ENCODE data around the gene IDH2.

- TF ChIP-seq POLR2A (IDR thresholded peaks at IDR 0.05; ENCODE audit: low read depth, low read length) (no peak), EZH2 (IDR thresholded peaks at IDR 0.05; ENCODE audit: borderline replicate concordance, low read depth, low read length, severe bottlenecking) (no peak), POLR2AphosphoS5 (IDR thresholded peaks at IDR 0.05; ENCODE audit: insufficient read depth, low read depth, low read length) (no peak)
- TF ChIP-seq, protein P1, sequence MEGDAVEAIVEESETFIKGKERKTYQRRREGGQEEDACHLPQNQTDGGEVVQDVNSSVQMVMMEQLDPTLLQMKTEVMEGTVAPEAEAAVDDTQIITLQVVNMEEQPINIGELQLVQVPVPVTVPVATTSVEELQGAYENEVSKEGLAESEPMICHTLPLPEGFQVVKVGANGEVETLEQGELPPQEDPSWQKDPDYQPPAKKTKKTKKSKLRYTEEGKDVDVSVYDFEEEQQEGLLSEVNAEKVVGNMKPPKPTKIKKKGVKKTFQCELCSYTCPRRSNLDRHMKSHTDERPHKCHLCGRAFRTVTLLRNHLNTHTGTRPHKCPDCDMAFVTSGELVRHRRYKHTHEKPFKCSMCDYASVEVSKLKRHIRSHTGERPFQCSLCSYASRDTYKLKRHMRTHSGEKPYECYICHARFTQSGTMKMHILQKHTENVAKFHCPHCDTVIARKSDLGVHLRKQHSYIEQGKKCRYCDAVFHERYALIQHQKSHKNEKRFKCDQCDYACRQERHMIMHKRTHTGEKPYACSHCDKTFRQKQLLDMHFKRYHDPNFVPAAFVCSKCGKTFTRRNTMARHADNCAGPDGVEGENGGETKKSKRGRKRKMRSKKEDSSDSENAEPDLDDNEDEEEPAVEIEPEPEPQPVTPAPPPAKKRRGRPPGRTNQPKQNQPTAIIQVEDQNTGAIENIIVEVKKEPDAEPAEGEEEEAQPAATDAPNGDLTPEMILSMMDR (IDR thresholded peaks at IDR 0.05; ENCODE audit: extremely low read depth in 1 of 2, insufficient read depth in 1 of 2, low read depth in 1 of 2, low read length in 2 of 2) = no peak
These were observed 17.3 kb downstream of the IDH2 start for GRCh38 chr15:90084876-90085423.

Measured in endothelial cell of umbilical vein (primary cell).